Heart left ventricle (tissue), 13 donors: Measurements from ENCODE around the gene IWS1.

Source experiments
- POLR2A ChIP-seq, 2 donors: fragments of 450-650 bp; IDR thresholded peaks; one replicate each; pipeline ENCODE4 v1.6.1; 2017; ENCODE audit warnings: antibody characterized with exemption in 2 of 2, mild to moderate bottlenecking in 2 of 2, moderate library complexity in 2 of 2
- TF ChIP-seq, protein P1 (sequence below), 12 donors: fragments of 200-600 bp; sonication (generic) in 4 of 12; IDR thresholded peaks; one replicate each; pipeline versions ENCODE4 v1.5.0 to v1.8.0; 2018 to 2022; ENCODE audit warnings: antibody characterized with exemption in 12 of 12, mild to moderate bottlenecking in 5 of 12
- donor health status: ischemic (EF 13 %, LVEDD 7.1; RV severe dilation, severe dysfunction).
- donor health status: DM: no; HTN: yes; CAD: no.
- donor health status: DM: no; HTN: no; CAD: no.
- donor health status: ischemic (EF 25% LVEDD 6.9; RV normal size, moderate dysfunction).
- donor health status: ischemic (EF 25% LVEDD 5.7; RV mildly dilated, moderate dysfunction).
- donor health status: ischemic (EF 35%, LVEDD 5.7; RV mildly dilated, moderate dysfunction).
- donor health status: nonischemic (EF 11% LVEDD 7.7; RV severe dilation, severe dysfunction).
- donor health status: DM: yes; HTN: yes; CAD: no.
- donor health status: PGD.
- donor health status: ischemic (EF 29% LVEDD 5.4; RV normal size, mild dysfunction).
- donor health status: nonischemic (EF 23%, LVEDD 6.1; RV moderate dilation, normal function).

GRCh38 chr2:127560201-127560930 lies 34.1 kb upstream of the IWS1 start:
- TF ChIP-seq, protein P1, sequence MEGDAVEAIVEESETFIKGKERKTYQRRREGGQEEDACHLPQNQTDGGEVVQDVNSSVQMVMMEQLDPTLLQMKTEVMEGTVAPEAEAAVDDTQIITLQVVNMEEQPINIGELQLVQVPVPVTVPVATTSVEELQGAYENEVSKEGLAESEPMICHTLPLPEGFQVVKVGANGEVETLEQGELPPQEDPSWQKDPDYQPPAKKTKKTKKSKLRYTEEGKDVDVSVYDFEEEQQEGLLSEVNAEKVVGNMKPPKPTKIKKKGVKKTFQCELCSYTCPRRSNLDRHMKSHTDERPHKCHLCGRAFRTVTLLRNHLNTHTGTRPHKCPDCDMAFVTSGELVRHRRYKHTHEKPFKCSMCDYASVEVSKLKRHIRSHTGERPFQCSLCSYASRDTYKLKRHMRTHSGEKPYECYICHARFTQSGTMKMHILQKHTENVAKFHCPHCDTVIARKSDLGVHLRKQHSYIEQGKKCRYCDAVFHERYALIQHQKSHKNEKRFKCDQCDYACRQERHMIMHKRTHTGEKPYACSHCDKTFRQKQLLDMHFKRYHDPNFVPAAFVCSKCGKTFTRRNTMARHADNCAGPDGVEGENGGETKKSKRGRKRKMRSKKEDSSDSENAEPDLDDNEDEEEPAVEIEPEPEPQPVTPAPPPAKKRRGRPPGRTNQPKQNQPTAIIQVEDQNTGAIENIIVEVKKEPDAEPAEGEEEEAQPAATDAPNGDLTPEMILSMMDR (IDR thresholded peaks at IDR 0.05): no peak
- TF ChIP-seq POLR2A (IDR thresholded peaks at IDR 0.05): no peak
